Mesodermal cell (in vitro differentiated cells): ENCODE measurements around the gene CYP39A1.
"Not testable (repeated sequence)": the region's sequence is repeated elsewhere in the genome, so short reads cannot be mapped to it uniquely, and the experiment has no call there.

ENCODE experiments used
- H3K27ac ChIP-seq: 2 replicates; pipeline ENCODE4 v1.7.0; 2013; ENCODE audit warnings: mild to moderate bottlenecking, low read depth, low read length, moderate library complexity; ENCODE audit not compliant: severe bottlenecking
- H3K36me3 ChIP-seq: 2 replicates; pipeline ENCODE4 v1.7.1; 2013; ENCODE audit warnings: mild to moderate bottlenecking, low read length, moderate library complexity; ENCODE audit not compliant: control insufficient read depth, insufficient read depth
- H3K4me1 ChIP-seq: one replicate; pipeline ENCODE4 v1.7.1; 2013; ENCODE audit warnings: mild to moderate bottlenecking, low read length; ENCODE audit not compliant: insufficient read depth, control insufficient read depth, poor library complexity, severe bottlenecking
- H3K4me3 ChIP-seq: 2 replicates; pipeline ENCODE4 v1.7.0; 2013; ENCODE audit warnings: low read length, control low read depth, mild to moderate bottlenecking; ENCODE audit not compliant: insufficient read depth, poor library complexity, severe bottlenecking; ENCODE audit errors: extremely low read depth
- H3K9me3 ChIP-seq: 2 replicates; pipeline ENCODE4 v1.7.1; 2013; ENCODE audit warnings: mild to moderate bottlenecking, low read length, moderate library complexity; ENCODE audit not compliant: control insufficient read depth
- WGBS, 2 experiments: methylation state at CpG; one replicate each; pipeline ENCODE4 v1.1.5; 2013; ENCODE audit warnings: missing lambda C conversion rate in 2 of 2; ENCODE audit not compliant: insufficient coverage in 2 of 2; 5-methylcytosine and 5-hydroxymethylcytosine counted together

Gene CYP39A1

GRCh38 chr6:46648869-46649492 is 3.6 kb downstream of the CYP39A1 start:
- no peak overlapping the region for H3K4me3 ChIP-seq
- 93 to 97% methylated on average over 3 of the region's 5 CpGs for WGBS, 2 experiments
- H3K36me3 ChIP-seq = no peaks in the 10 kb centered on the region
- no peaks in the 10 kb centered on the region for H3K9me3 ChIP-seq
- no peaks in the 10 kb centered on the region for H3K4me1 ChIP-seq
- H3K27ac ChIP-seq = no peak overlapping the region

GRCh38 chr6:46648108-46648507 is 4.5 kb downstream of the CYP39A1 start:
- no CpG with 5 or more reads among the region's 4 CpGs for WGBS, 2 experiments
- H3K9me3 ChIP-seq, H3K4me1 ChIP-seq, H3K4me3 ChIP-seq, H3K36me3 ChIP-seq, H3K27ac ChIP-seq: not testable (repeated sequence)

- WGBS, 2 experiments = no CpG with 5 or more reads among the region's 1 CpG
- Histone ChIP-seq H3K9me3 (no peaks in the 10 kb centered on the region), H3K27ac (no peak overlapping the region), H3K4me3 (no peak overlapping the region), H3K36me3 (no peaks in the 10 kb centered on the region), H3K4me1 (no peaks in the 10 kb centered on the region)
Measured at GRCh38 chr6:46645265-46645664, 7.4 kb downstream of the CYP39A1 start.

GRCh38 chr6:46642928-46643751 is 9.5 kb downstream of the CYP39A1 start:
- WGBS, 2 experiments = 90 to 98% methylated on average over 2 to 3 of the region's 4 CpGs
- H3K27ac ChIP-seq = no peak overlapping the region

GRCh38 chr6:46638650-46639049 is 14.0 kb downstream of the CYP39A1 start:
- Histone ChIP-seq H3K4me1 (no peaks in the 10 kb centered on the region), H3K27ac (no peak overlapping the region), H3K9me3 (no peaks in the 10 kb centered on the region), H3K4me3 (no peak overlapping the region), H3K36me3 (no peaks in the 10 kb centered on the region)
- WGBS, 2 experiments = 70 to 75% methylated on average over 2 of the region's 2 CpGs

More at GRCh38 chr6:46642928-46643751, 9.5 kb downstream of the CYP39A1 start:
- Histone ChIP-seq H3K36me3 (no peaks in the 10 kb centered on the region), H3K4me1 (no peaks in the 10 kb centered on the region), H3K9me3 (no peaks in the 10 kb centered on the region), H3K4me3 (no peak overlapping the region)

- H3K4me3 ChIP-seq = no peak overlapping the region
- WGBS, 2 experiments = 100% methylated on average over 1 of the region's 1 CpG; no CpG with 5 or more reads in 1 of the 2 experiments
- no peak overlapping the region for H3K27ac ChIP-seq
- no peaks in the 10 kb centered on the region for H3K9me3 ChIP-seq
- no peaks in the 10 kb centered on the region for H3K36me3 ChIP-seq
- no peaks in the 10 kb centered on the region for H3K4me1 ChIP-seq
Measured at GRCh38 chr6:46637933-46638332, 14.7 kb downstream of the CYP39A1 start.

- Histone ChIP-seq H3K4me1 (no peaks in the 10 kb centered on the region), H3K36me3 (no peaks in the 10 kb centered on the region), H3K27ac (no peak overlapping the region), H3K4me3 (no peak overlapping the region), H3K9me3 (no peaks in the 10 kb centered on the region)
- WGBS, 2 experiments = 81% methylated on average over 3 of the region's 5 CpGs; no CpG with 5 or more reads in 1 of the 2 experiments
Measured at GRCh38 chr6:46637145-46637544, 15.5 kb downstream of the CYP39A1 start.

- 84 to 97% methylated on average over 5 of the region's 6 CpGs for WGBS, 2 experiments
- H3K4me3 ChIP-seq = no peak overlapping the region
- H3K9me3 ChIP-seq = no peaks in the 10 kb centered on the region
- no peak overlapping the region for H3K27ac ChIP-seq
- H3K4me1 ChIP-seq = no peaks in the 10 kb centered on the region
- no peaks in the 10 kb centered on the region for H3K36me3 ChIP-seq
Measured at GRCh38 chr6:46635462-46635861, 17.2 kb downstream of the CYP39A1 start.

- no peak overlapping the region for H3K4me3 ChIP-seq
- no peaks in the 10 kb centered on the region for H3K9me3 ChIP-seq
- H3K36me3 ChIP-seq = no peaks in the 10 kb centered on the region
- no peaks in the 10 kb centered on the region for H3K4me1 ChIP-seq
- WGBS, 2 experiments = 100% methylated on average over 1 of the region's 1 CpG; no CpG with 5 or more reads in 1 of the 2 experiments
- H3K27ac ChIP-seq = no peak overlapping the region
Measured at GRCh38 chr6:46632053-46632452, 20.6 kb downstream of the CYP39A1 start.

- WGBS, 2 experiments = 93 to 95% methylated on average over 3 to 7 of the region's 7 CpGs
- no peaks in the 10 kb centered on the region for H3K9me3 ChIP-seq
- H3K36me3 ChIP-seq = no peaks in the 10 kb centered on the region
- H3K4me1 ChIP-seq = no peaks in the 10 kb centered on the region
- no peak overlapping the region for H3K4me3 ChIP-seq
- no peak overlapping the region for H3K27ac ChIP-seq
Measured at GRCh38 chr6:46629691-46630090, 22.9 kb downstream of the CYP39A1 start.

GRCh38 chr6:46628976-46629375 is 23.6 kb downstream of the CYP39A1 start:
- no peak overlapping the region for H3K4me3 ChIP-seq
- no peaks in the 10 kb centered on the region for H3K36me3 ChIP-seq
- H3K27ac ChIP-seq = no peak overlapping the region
- H3K9me3 ChIP-seq = no peaks in the 10 kb centered on the region
- 80% methylated on average over 1 of the region's 3 CpGs; no CpG with 5 or more reads in 1 of the 2 experiments for WGBS, 2 experiments
- H3K4me1 ChIP-seq = no peaks in the 10 kb centered on the region
